HG02884 (cell line): Measurements from ENCODE around the gene CLEC4C.
"Not testable (repeated sequence)": the region's sequence is repeated elsewhere in the genome, so short reads cannot be mapped to it uniquely, and the experiment has no call there.

Source experiments
- ATAC-seq: cut with Tn5 transposase; IDR thresholded peaks from one replicate; pipeline ENCODE4 v1.9.1; 2021; ENCODE audit warnings: mild to moderate bottlenecking, moderate library complexity; ENCODE audit not compliant: unreplicated experiment

Gene CLEC4C

GRCh38 chr12:7747246-7747645 lies at the start of gene CLEC4C:
CLEC4C (minus strand) TSS chr12:7747375; CDS start chr12:7747348, 27 bp downstream.
- no peak for ATAC-seq

DNA sequence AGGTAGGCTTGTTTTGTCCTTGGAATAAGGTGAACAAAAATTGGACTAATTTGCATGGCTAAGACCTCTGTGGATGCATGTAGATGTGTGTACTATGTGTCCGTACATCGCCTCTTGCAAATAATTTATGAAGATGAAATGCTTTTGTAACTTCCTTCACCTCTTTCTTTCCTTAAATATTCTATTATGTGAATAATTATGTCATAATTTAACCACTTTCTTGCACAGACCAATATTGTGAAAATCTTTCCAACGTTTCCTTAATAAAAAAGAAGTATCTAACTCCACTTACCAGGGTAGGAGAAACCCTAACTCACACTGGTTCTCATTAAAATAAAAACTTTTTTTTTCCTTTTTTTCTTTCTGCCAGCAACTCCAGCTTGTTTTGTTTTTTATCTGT lies 46.0 kb upstream of the CLEC4C start:
- ATAC-seq = no peak

- not testable (repeated sequence) for ATAC-seq
Measured at GRCh38 chr12:7788884-7789528, 41.8 kb upstream of the CLEC4C start, which contains the start of gene NANOG. NANOG (plus strand) TSS chr12:7789402; CDS start chr12:7789615, 213 bp downstream.

GRCh38 chr12:7788294-7788660 lies 41.1 kb upstream of the CLEC4C start:
- no peak for ATAC-seq

- ATAC-seq = no peak
Measured at GRCh38 chr12:7787574-7788293, 40.6 kb upstream of the CLEC4C start.

- no peak for ATAC-seq
Measured at GRCh38 chr12:7784701-7785100, 37.5 kb upstream of the CLEC4C start.

DNA sequence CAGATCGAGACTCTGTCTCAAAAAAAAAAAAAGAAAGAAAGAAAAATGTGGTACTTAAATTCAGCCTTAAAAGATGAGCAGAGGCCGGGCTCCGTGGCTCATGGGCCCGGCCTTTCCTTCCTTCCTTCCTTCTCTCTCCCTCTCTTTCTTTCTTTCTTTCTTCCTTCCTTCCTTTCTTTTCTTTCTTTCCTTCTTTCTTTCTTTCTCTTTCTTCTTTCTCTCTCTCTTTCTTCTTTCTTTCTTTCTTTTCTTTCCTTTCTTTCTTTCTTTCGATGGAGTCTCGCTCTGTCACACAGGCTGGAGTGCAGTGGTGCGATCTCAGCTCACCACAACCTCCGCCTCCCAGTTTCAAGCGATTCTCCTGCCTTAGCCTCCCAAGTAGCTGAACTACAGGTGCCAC lies 36.3 kb upstream of the CLEC4C start:
- ATAC-seq = not testable (repeated sequence)

DNA sequence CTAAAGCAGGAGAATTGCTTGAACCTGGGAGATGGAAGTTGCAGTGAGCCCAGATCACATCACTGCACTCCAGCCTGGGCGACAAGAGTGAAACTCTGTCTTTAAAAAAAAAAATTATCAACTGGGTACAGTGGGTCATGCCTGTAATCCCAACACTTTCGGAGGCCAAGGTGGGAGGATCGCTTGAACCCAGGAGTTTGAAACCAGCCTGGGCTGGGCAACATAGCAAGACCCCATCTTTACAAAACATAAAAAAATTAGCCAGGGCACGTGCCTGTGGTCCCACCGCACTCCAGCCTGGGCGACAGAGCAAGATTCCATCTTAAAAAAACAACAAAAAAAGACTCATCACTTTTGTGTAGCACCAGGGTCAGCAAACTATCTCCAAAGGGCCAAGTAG lies 34.9 kb upstream of the CLEC4C start:
- ATAC-seq = no peak

DNA sequence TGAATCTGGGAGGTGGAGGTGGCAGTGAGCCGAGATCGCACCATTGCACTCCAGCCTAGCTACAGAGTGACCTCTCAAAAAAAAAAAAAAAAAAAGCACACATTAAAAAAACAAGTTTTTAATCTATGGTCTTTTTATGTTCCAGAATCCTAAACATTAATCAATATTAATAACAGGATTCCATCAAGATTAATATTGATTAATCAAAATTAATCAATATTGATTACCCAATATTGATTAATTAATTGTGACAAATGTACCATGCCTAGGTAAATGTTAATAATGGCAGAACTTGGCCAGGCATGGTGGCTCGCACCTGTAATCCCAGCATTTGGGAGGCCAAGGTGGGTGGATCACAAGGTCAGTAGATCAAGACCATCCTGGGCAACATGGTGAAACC lies 34.1 kb upstream of the CLEC4C start:
- ATAC-seq = no peak

- no peak for ATAC-seq
Measured at GRCh38 chr12:7769999-7770398, 22.8 kb upstream of the CLEC4C start.

GRCh38 chr12:7758766-7759140 lies 11.6 kb upstream of the CLEC4C start:
- ATAC-seq = no peak

- no peak for ATAC-seq
Measured at GRCh38 chr12:7756993-7757392, 9.8 kb upstream of the CLEC4C start.

DNA sequence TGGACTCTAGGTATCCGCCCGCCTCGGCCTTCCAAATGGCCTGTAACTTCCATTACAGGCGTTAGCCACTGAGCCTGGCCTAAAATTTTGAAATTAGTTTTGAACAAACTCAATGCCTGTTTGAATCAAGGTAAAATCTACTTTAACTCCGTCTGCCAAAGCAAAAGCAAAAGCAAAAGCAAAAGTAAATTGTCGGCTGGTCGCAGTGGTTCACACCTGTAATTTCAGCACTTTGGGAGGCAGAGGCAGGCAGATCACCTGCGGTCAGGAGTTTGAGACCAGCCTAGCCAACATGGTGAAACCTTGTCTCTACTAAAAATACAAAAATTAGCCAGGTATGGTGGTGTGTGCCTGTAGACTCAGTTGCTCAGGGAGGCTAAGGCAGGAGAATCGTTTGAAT lies 8.5 kb upstream of the CLEC4C start:
- ATAC-seq = not testable (repeated sequence)

- not testable (repeated sequence) for ATAC-seq
Measured at GRCh38 chr12:7751941-7752922, 5.1 kb upstream of the CLEC4C start.

GRCh38 chr12:7751394-7751793 lies 4.2 kb upstream of the CLEC4C start:
- ATAC-seq = no peak

GRCh38 chr12:7750350-7750749 lies 3.2 kb upstream of the CLEC4C start:
- ATAC-seq = no peak

DNA sequence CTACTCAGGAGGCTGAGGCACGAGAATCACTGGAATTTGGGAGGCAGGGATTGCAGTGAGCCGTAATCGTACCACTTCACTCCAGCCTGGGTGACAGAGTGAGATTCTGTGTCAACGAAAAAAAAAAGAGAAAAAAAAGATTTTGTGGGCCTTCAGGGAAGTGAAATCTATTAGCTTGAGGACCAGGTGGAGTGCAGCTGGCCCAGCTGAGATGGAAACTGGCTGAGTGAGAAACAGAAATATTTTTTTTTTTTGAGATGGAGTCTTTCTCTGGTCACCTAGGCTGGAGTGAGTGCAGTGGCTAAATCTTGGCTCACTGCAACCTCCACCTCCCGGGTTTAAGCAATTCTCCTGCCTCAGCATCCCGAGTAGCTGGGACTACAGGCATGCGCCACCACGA lies 2.3 kb upstream of the CLEC4C start:
- ATAC-seq = no peak

DNA sequence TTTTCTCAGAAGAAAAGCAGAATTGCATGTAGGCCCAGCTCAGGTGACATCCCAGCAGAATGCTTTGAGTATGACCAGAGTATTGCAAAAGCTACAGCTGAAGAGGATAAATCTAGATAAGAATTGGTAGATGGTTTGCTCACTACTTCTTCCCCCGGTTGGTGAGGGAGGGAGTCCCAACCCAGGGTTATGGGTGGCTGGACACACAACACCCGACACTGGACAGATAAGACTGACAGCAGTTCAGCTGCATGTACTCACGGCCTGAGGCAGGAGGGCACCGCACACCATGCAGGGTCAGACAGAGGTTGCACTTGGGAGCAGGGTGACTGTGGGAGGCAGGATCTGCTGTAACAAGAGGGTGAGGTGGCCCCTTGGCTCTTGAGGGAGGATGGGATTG lies 1.7 kb upstream of the CLEC4C start:
- no peak for ATAC-seq

DNA sequence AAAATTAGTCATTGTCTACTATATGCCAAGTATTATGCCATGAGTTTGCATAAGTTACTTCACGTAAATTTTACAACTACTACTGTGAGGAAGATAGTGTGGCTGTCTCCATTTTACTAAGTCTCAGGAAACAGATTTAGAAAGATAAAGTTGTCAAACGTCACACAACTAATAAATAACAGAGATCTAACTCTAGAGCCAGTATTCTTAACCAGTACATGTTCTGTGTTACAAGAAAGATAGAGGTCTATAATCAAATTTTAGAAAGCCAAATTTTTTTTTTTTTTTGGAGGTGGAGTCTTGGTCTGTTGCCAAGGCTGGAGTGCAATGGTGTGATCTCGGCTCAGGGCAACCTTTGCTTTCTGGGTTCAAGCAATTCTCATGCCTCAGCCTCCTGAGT lies 14.2 kb downstream of the CLEC4C start:
- ATAC-seq = no peak

GRCh38 chr12:7731486-7731885 lies 15.7 kb downstream of the CLEC4C start:
- no peak for ATAC-seq

GRCh38 chr12:7730984-7731383 lies 16.2 kb downstream of the CLEC4C start:
- ATAC-seq = not testable (repeated sequence)
